Erythroblast (primary cell): Measurements from ENCODE around the gene KRTAP9-8.
"Not testable (repeated sequence)": the region's sequence is repeated elsewhere in the genome, so short reads cannot be mapped to it uniquely, and the experiment has no call there.

ENCODE experiments used
- DNase-seq, 2 experiments: peaks; one replicate each; lab custom pipeline; 2025; lab: John Stamatoyannopoulos, UW
- GATA1 ChIP-seq: IDR thresholded peaks from 2 replicates; pipeline ENCODE4 v1.6.1; 2011; ENCODE audit warnings: low read depth, mild to moderate bottlenecking, control low read depth, low read length, moderate library complexity
- POLR2A ChIP-seq: IDR thresholded peaks from 2 replicates; pipeline ENCODE4 v1.6.1; 2011; ENCODE audit warnings: mild to moderate bottlenecking, low read length

KRTAP9-8 gene

DNA sequence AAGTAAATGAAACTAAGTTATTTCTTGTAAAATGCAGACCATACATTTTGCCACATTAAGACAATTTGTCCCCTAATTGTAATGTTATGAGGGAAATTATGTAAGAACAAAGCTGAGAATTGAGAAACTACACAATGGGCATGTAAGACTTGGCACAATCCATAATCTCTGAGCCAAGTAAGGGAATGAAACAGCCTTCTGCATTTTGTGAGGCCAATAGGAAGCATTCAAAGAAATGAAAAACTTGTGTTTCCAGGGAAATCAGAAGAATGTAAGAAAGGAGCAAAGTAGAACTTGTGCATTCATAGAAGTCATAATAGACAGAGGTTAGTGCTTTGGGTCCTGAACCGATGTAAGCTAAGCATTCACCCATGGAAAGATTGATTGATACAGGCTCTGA is 13.5 kb downstream of the KRTAP9-8 start:
- TF ChIP-seq POLR2A (no peak), GATA1 (no peak)
- DNase-seq = no peak

DNA sequence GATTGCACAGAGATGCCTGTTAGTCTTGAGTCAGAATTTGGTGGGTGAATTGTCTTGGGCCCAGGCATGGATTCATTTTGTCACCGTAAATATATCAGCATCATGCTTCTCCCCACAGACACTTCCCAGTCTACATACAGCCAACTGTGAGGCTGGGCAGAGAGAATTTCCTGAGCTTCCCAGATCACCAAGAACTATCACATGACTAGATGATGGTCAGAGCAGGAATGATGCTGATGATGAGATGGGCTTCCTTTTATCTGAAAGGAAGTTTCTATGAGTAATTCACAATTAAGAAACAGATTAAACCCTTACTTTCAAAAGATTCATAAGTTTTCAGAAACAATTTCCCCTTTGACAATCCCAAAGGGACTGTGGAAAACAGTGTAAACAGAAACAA is 17.1 kb downstream of the KRTAP9-8 start:
- TF ChIP-seq POLR2A (no peak), GATA1 (no peak)
- no peak for DNase-seq

DNA sequence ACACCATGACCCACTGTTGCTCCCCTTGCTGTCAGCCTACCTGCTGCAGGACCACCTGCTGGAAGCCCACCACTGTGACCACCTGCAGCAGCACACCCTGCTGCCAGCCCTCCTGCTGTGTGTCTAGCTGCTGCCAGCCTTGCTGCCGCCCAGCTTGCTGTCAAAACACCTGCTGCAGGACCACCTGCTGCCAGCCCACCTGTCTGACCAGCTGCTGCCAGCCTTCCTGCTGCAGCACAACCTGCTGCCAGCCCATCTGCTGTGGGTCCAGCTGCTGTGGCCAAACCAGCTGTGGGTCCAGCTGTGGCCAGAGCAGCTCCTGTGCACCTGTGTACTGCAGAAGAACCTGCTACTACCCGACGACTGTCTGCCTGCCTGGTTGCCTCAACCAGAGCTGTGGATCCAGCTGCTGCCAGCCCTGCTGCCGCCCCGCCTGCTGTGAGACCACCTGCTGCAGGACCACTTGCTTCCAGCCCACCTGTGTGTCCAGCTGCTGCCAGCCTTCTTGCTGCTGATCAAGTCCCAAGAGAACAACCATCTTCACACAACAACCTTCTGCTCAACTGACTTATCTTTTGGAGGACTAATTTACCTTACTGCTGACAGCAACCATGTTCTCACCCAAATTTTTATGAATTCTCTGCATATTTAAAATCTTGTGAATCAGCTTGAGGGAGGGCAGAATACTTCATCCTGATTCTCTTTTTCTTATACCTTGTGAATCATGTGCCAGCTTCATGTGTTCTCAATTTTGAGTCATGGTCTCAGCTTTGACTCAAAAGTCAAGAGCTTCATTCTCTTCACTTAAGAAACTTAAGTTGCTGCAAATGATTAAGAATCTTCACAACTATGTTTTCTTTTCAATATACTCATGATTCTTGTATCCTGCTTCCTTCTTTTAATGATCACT is 17.8 kb downstream of the KRTAP9-8 start, which contains the start of gene KRTAP9-9:
TSS of gene KRTAP9-9 (plus strand) at position 4 of the 910 bp plus-strand sequence.
- DNase-seq = not testable (repeated sequence)

DNA sequence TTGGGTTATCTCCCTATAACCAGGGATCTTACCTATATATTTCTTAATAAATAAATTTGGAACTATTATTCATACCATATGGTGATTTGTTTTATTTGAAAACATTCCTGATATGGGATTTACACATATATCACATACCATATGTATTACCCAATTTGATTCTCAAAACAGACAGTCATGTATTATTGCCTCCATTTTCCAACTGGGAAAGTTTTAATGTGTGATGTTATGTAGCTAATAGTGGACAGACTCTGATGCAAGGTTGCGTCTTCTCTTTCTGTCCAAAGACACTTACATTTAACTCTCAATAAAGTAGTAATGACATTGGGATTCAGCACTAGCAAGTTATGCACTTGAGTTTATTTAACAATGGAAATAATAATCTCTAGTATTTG is 18.5 kb downstream of the KRTAP9-8 start:
- DNase-seq = no peak
- TF ChIP-seq POLR2A = no peak
- TF ChIP-seq GATA1 = no peak

DNA sequence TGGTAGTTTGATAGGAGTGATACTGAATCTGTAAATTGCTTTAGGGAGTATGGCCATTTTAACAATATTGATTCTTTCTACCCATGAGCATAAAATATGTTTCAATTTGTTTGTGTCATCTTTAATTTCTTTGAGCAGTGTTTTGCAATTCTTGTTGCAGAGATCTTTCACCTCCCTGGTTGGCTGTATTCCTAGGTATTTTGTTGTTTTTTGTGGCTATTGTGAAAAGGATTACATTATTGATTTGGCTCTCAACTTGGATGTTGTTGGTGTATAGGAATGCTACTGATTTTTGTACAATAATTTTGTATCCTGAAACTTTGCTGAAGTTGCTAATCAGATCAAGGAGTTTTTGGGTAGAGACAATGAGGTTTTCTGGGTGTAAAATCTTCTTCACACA is 20.6 kb downstream of the KRTAP9-8 start:
- no peak for DNase-seq

DNA sequence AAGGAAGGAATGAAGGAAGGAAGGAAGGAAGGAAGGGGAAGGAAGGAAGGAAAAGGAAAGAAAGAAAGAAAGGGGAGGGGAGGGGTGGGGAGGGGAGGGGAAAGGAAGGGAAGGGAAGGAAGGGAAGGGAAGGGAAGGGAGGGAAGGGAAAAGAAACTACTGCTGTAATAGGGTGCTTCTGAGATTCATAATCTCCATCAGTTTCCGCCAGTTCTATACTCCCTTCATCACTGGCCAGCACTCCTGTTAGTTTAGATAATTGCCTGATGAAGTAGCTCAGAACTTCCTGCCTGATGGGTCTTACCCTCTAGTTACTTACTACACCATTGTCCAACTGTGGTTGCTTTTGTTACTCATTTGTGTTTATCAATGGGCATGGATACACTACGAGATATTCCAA is 25.4 kb downstream of the KRTAP9-8 start:
- no peak for TF ChIP-seq POLR2A
- no peak for TF ChIP-seq GATA1
- DNase-seq = no peak

More for the DNA sequence above, 20.6 kb downstream of the KRTAP9-8 start:
- TF ChIP-seq POLR2A (no peak), GATA1 (no peak)

DNA sequence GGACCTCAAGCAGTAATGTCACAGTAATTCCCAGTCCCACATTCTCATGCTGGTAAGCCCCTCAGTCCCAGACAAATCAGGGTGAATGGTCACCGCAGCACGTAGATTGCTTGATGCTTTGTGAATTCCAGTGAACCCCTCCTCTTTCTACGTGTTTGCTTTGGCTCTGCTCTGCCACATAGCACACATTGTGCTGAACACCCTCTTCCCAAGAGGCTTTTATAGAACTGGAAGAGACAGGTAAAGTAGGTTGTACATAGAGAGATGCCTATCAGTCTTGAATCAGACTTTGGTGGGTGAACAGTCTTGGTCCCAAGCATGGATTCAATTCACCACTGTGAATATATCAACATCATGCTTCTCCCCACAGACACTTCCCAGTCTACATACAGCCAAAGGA is 26.8 kb downstream of the KRTAP9-8 start:
- no peak for TF ChIP-seq POLR2A
- no peak for TF ChIP-seq GATA1
- no peak for DNase-seq

DNA sequence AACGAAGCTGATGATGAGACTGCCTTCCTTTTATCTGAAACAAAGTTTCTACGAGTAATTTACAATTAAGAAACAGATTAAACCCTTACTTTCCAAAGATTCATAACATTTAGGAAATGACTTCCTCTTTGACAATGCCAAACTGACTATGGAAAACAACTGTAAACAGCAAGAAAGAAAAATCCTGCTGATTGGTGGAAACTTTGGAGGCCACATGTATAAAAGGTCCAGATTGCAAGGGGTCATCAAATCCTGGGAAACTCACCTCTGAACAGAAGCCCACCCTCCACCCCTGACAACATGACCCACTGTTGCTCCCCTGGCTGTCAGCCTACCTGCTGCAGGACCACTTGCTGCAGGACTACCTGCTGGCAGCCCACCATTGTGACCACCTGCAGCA is 27.3 kb downstream of the KRTAP9-8 start, which contains the start of gene KRTAP9-6:
TSS of gene KRTAP9-6 (plus strand) at position 301 of the 400 bp plus-strand sequence. CDS start at position 301, 0 bp downstream.
- no peak for DNase-seq
- TF ChIP-seq GATA1 (no peak), POLR2A (no peak)

DNA sequence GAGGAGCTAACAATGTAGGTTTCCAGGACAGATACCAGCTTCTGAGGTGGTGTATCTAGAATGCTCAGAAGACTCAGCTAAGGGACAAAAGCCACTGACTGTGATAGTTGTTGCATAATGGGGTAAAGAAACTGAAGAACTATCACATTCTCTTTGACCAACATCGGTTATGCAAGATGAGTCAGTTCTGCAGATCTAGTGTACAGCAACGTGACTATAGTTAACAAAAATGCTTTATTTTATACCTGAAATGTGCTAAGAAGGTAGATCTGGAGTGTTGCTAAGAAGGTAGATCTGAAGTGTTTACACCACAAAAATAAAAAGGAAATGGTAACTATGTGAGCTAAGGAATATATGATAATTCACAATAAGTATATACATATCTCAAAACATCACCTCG is 29.9 kb downstream of the KRTAP9-8 start:
- no peak for TF ChIP-seq GATA1
- no peak for TF ChIP-seq POLR2A
- DNase-seq = no peak

DNA sequence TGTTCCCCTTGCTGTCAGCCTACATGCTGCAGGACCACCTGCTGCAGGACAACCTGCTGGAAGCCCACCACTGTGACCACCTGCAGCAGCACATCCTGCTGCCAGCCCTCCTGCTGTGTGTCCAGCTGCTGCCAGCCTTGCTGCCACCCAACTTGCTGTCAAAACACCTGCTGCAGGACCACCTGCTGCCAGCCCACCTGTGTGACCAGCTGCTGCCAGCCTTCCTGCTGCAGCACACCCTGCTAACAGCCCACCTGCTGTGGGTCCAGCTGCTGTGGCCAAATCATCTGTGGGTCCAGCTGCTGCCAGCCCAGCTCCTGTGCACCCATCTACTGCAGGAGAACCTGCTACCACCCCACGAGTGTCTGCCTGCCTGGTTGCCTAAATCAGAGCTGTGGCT is 33.5 kb downstream of the KRTAP9-8 start:
- DNase-seq = not testable (repeated sequence)

DNA sequence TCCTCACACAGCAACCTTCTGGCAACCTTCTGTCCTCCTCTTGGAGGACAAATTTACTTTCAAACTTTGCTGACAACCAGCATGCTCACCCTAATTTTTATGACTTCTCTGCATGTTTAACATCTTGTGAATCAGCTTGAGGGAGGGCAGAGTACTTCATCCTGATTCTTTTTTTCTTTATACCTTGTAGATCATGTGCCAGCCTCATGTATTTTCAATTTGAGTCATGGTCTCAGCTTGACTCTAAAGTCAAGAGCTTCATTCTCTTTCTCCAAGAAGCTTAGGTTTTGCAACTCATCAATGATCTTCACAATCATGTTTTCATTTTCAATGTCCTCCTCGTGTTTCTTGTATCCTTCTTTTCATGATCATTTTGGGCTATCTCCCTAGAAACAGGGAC is 34.1 kb downstream of the KRTAP9-8 start:
- no peak for TF ChIP-seq GATA1
- no peak for TF ChIP-seq POLR2A

DNA sequence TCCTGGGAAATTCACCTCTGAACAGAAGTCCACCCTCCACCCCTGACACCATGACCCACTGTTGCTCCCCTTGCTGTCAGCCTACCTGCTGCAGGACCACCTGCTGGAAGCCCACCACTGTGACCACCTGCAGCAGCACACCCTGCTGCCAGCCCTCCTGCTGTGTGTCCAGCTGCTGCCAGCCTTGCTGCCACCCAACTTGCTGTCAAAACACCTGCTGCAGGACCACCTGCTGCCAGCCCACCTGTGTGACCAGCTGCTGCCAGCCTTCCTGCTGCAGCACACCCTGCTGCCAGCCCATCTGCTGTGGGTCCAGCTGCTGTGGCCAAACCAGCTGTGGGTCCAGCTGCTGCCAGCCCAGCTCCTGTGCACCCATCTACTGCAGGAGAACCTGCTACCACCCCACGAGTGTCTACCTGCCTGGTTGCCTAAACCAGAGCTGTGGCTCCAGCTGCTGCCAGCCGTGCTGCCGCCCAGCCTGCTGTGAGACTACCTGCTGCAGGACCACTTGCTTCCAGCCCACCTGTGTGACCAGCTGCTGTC is 37.9 kb downstream of the KRTAP9-8 start, which contains the start of gene KRTAP9-7:
TSS of gene KRTAP9-7 (plus strand) at position 51 of the 543 bp plus-strand sequence. CDS start at position 51, 0 bp downstream.
- DNase-seq = not testable (repeated sequence)

More for the DNA sequence above, 34.1 kb downstream of the KRTAP9-8 start:
- no peak for DNase-seq

DNA sequence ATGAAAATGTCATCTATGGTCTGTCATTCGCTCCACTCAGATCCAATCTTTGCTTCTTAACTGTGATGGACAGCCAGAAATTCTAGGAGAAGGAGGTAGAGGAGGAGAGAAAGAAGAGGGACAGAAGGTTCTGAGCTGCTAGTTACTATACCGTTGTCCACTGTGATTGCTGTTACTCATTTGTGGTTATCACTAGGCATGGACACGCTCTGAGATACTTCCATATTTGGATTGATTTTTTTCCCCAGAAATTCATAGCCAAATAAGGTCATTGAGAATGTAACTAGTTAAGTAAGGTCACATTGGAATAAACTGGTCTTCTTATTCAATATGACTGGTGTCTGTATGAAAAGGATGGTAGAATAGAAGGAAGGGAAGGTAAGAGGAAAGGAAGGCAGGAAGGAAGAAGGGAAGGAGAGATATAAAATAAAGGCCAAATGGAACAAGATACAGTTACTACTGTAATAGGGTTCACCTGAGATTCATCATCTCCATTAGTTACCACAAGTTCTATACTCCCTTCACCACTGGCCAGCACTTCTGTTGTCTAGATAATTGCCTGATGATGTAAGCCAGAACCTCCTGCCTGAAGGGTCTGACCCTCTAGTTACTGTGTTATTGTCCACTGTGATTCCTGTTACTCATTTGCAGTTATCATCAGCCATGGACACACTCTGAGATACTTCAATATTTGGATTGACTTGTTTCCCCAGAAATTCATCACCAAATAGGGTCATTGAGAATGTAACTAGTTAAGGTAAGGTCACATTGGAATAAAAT is 40.6 kb downstream of the KRTAP9-8 start:
- DNase-seq = no peak
- TF ChIP-seq GATA1 (no peak), POLR2A (no peak)

DNA sequence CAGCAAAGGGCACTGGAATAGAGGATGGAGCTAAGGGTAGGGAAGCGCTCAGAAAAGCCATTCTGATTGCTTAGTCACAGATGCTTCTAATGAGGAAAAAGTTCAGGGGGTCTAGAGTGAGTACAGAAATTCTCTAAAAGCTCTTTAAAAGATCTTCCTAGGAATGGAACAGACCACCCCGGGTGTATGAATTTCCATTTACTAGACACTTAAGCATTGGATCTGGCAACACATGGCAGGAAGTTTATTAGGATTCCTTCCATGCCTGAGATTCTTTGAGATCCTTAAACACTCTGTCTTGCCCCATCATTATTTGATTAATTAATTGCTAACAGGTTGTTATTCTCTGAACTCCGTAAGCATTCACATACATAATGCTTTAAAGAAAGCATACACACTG is 46.2 kb downstream of the KRTAP9-8 start:
- no peak for DNase-seq
- TF ChIP-seq POLR2A (no peak), GATA1 (no peak)
